Kidney glomerular epithelial cell (primary cell): ENCODE measurements around the gene PIP4K2A.
"Not testable (repeated sequence)": the region's sequence is repeated elsewhere in the genome, so short reads cannot be mapped to it uniquely, and the experiment has no call there.

ENCODE experiments used
- DNase-seq: peaks from one replicate; lab custom pipeline; 2025; lab: John Stamatoyannopoulos, UW

PIP4K2A gene

GRCh38 chr10:22714479-22715289 is at the start of gene PIP4K2A:
Gene PIP4K2A, minus strand, starts transcription at chr10:22714578. Its CDS starts 252 bp downstream, at chr10:22714326.
- peak; percentile 33 for DNase-seq

- DNase-seq = no peak
Measured at GRCh38 chr10:22761569-22762220, 47.3 kb upstream of the PIP4K2A start.

- peak; percentile 37 for DNase-seq
Measured at GRCh38 chr10:22760025-22760424, 45.6 kb upstream of the PIP4K2A start.

- no peak for DNase-seq
Measured at GRCh38 chr10:22758867-22759266, 44.5 kb upstream of the PIP4K2A start.

- DNase-seq = no peak
Measured at GRCh38 chr10:22754296-22754695, 39.9 kb upstream of the PIP4K2A start.

GRCh38 chr10:22753786-22754185 is 39.4 kb upstream of the PIP4K2A start:
- DNase-seq = no peak

- no peak for DNase-seq
Measured at GRCh38 chr10:22752272-22752889, 38.0 kb upstream of the PIP4K2A start.

GRCh38 chr10:22750131-22750530 is 35.8 kb upstream of the PIP4K2A start:
- no peak for DNase-seq

- DNase-seq = not testable (repeated sequence)
Measured at GRCh38 chr10:22744858-22745257, 30.5 kb upstream of the PIP4K2A start.

- DNase-seq = no peak
Measured at GRCh38 chr10:22742678-22743077, 28.3 kb upstream of the PIP4K2A start.

- DNase-seq = not testable (repeated sequence)
Measured at GRCh38 chr10:22741631-22742030, 27.3 kb upstream of the PIP4K2A start.

- no peak for DNase-seq
Measured at GRCh38 chr10:22740180-22740579, 25.8 kb upstream of the PIP4K2A start.

GRCh38 chr10:22737587-22737986 is 23.2 kb upstream of the PIP4K2A start:
- DNase-seq = no peak

GRCh38 chr10:22736134-22736533 is 21.8 kb upstream of the PIP4K2A start:
- no peak for DNase-seq

- DNase-seq = no peak
Measured at GRCh38 chr10:22733992-22734391, 19.6 kb upstream of the PIP4K2A start.

- DNase-seq = no peak
Measured at GRCh38 chr10:22727663-22728062, 13.3 kb upstream of the PIP4K2A start.

- DNase-seq = no peak
Measured at GRCh38 chr10:22727112-22727511, 12.7 kb upstream of the PIP4K2A start.

- no peak for DNase-seq
Measured at GRCh38 chr10:22724773-22725172, 10.4 kb upstream of the PIP4K2A start.

GRCh38 chr10:22723783-22724182 is 9.4 kb upstream of the PIP4K2A start:
- DNase-seq = no peak

GRCh38 chr10:22723343-22723779 is 9.0 kb upstream of the PIP4K2A start:
- no peak for DNase-seq

- no peak for DNase-seq
Measured at GRCh38 chr10:22722626-22723169, 8.3 kb upstream of the PIP4K2A start.

- DNase-seq = no peak
Measured at GRCh38 chr10:22720667-22721066, 6.3 kb upstream of the PIP4K2A start.
